WTC11 (cell line): ENCODE results near the gene ATP2B1. TPM values are rescaled to one million over a fixed set of nuclear protein-coding genes. Genes with fewer than 3 reads are reported as not detected.

Experiments used
- ATAC-seq: fragments of 200-7000 bp; cut with Tn5 transposase; 2 replicates; pipeline ENCODE4 v1.10.0; 2021; ENCODE audit warnings: mild to moderate bottlenecking, moderate library complexity
- CTCF ChIA-PET: fragments of 300-600 bp; sonication (Branson Sonifier 250); formaldehyde crosslinking; loops from one replicate; lab custom pipeline; 2021; ENCODE audit warnings: antibody characterized with exemption; lab: Charles Lee
- POLR2A ChIA-PET: fragments of 350-600 bp; sonication (Branson Sonifier 250); formaldehyde crosslinking; loops from one replicate; lab custom pipeline; 2021; ENCODE audit warnings: antibody characterized with exemption; lab: Charles Lee
- DNase-seq: peaks from one replicate; pipeline ENCODE4 v3.0.0; 2021; ENCODE audit warnings: low spot score
- H3K27ac Mint-ChIP-seq: 2 replicates; pipeline ENCODE4 v1.8.0; 2021; ENCODE audit warnings: mixed read lengths
- H3K27me3 Mint-ChIP-seq: 2 replicates; pipeline ENCODE4 v1.8.0; 2021; ENCODE audit warnings: low read depth, mild to moderate bottlenecking, moderate library complexity, mixed read lengths
- H3K36me3 Mint-ChIP-seq: 2 replicates; pipeline ENCODE4 v1.8.0; 2021; ENCODE audit warnings: mixed read lengths
- H3K4me1 Mint-ChIP-seq: 2 replicates; pipeline ENCODE4 v1.8.0; 2022; ENCODE audit warnings: mixed read lengths
- H3K4me3 Mint-ChIP-seq: 2 replicates; pipeline ENCODE4 v1.8.0; 2021; ENCODE audit warnings: mild to moderate bottlenecking, moderate library complexity, mixed read lengths
- H3K9me3 Mint-ChIP-seq: 2 replicates; pipeline ENCODE4 v1.8.0; 2021; ENCODE audit warnings: mixed read lengths
- CREB1 ChIP-seq: sonication (generic); formaldehyde crosslinking; IDR thresholded peaks from 2 replicates; pipeline ENCODE4 v1.8.0; 2023; ENCODE audit warnings: mild to moderate bottlenecking, missing genetic modification reagents
- EMX1 ChIP-seq: fragments of 250-450 bp; sonication (Bioruptor Pico); IDR thresholded peaks from 2 replicates; pipeline ENCODE4 v1.8.0; 2021; ENCODE audit warnings: mild to moderate bottlenecking
- FOXP1 ChIP-seq: sonication (generic); formaldehyde crosslinking; IDR thresholded peaks from 2 replicates; pipeline ENCODE4 v1.8.0; 2022; ENCODE audit warnings: missing genetic modification reagents, mild to moderate bottlenecking, moderate library complexity, borderline replicate concordance
- MXD4 ChIP-seq: fragments of 250-450 bp; sonication (Bioruptor Pico); IDR thresholded peaks from 2 replicates; pipeline ENCODE4 v1.8.0; 2021; ENCODE audit warnings: mild to moderate bottlenecking, moderate library complexity, borderline replicate concordance
- MYBL2 ChIP-seq: sonication (generic); formaldehyde crosslinking; IDR thresholded peaks from 2 replicates; pipeline ENCODE4 v1.8.1; 2023; ENCODE audit warnings: mild to moderate bottlenecking, moderate library complexity, missing genetic modification reagents
- NR2C2 ChIP-seq: sonication (generic); formaldehyde crosslinking; IDR thresholded peaks from 2 replicates; pipeline ENCODE4 v1.8.0; 2022; ENCODE audit warnings: mild to moderate bottlenecking, missing genetic modification reagents
- OVOL2 ChIP-seq: fragments of 250-450 bp; sonication (Bioruptor Pico); IDR thresholded peaks from 2 replicates; pipeline ENCODE4 v1.9.0; 2021; ENCODE audit warnings: mild to moderate bottlenecking, borderline replicate concordance
- RELA ChIP-seq: sonication (generic); formaldehyde crosslinking; IDR thresholded peaks from 2 replicates; pipeline ENCODE4 v1.8.1; 2022; ENCODE audit warnings: missing genetic modification reagents, mild to moderate bottlenecking, borderline replicate concordance
- RORB ChIP-seq: fragments of 250-450 bp; sonication (Bioruptor Pico); IDR thresholded peaks from 2 replicates; pipeline ENCODE4 v1.9.0; 2021; ENCODE audit warnings: mild to moderate bottlenecking
- SMAD3 ChIP-seq: sonication (generic); formaldehyde crosslinking; IDR thresholded peaks from 2 replicates; pipeline ENCODE4 v1.8.0; 2022; ENCODE audit warnings: missing genetic modification reagents, mild to moderate bottlenecking, borderline replicate concordance
- SMAD4 ChIP-seq: sonication (generic); formaldehyde crosslinking; IDR thresholded peaks from 2 replicates; pipeline ENCODE4 v1.8.0; 2022; ENCODE audit warnings: mild to moderate bottlenecking, missing genetic modification reagents
- SOX15 ChIP-seq: fragments of 250-450 bp; sonication (Bioruptor Pico); IDR thresholded peaks from 2 replicates; pipeline ENCODE4 v1.9.0; 2021; ENCODE audit warnings: mild to moderate bottlenecking
- TEAD4 ChIP-seq: sonication (generic); formaldehyde crosslinking; IDR thresholded peaks from 2 replicates; pipeline ENCODE4 v1.8.0; 2022; ENCODE audit warnings: mild to moderate bottlenecking, missing genetic modification reagents
- ZNF121 ChIP-seq: sonication (generic); formaldehyde crosslinking; IDR thresholded peaks from 2 replicates; pipeline ENCODE4 v1.8.0; 2023; ENCODE audit warnings: missing genetic modification reagents
- ZNF138 ChIP-seq: sonication (generic); formaldehyde crosslinking; conservative IDR thresholded peaks from 2 replicates; pipeline ENCODE4 v1.8.1; 2022; ENCODE audit warnings: mild to moderate bottlenecking, moderate library complexity, missing genetic modification reagents
- ZNF219 ChIP-seq: sonication (generic); formaldehyde crosslinking; IDR thresholded peaks from 2 replicates; pipeline ENCODE4 v1.8.0; 2023; ENCODE audit warnings: missing genetic modification reagents, mild to moderate bottlenecking, borderline replicate concordance
- ZNF232 ChIP-seq: sonication (generic); formaldehyde crosslinking; IDR thresholded peaks from 2 replicates; pipeline ENCODE4 v1.8.0; 2022; ENCODE audit warnings: mild to moderate bottlenecking, missing genetic modification reagents
- ZNF396 ChIP-seq: fragments of 250-450 bp; sonication (Bioruptor Pico); IDR thresholded peaks from 2 replicates; pipeline ENCODE4 v1.8.0; 2021; ENCODE audit warnings: mild to moderate bottlenecking, moderate library complexity, borderline replicate concordance
- total RNA-seq: library from RNA; stranded (reverse); gene quantifications from 3 replicates; pipeline ENCODE4 v1.2.3, GENCODE V29; 2021
- TF ChIP-seq, protein P1 (sequence below): sonication (generic); formaldehyde crosslinking; IDR thresholded peaks from 2 replicates; pipeline ENCODE4 v1.8.0; 2022; ENCODE audit warnings: mild to moderate bottlenecking, missing genetic modification reagents
- TF ChIP-seq, protein P2 (sequence below): fragments of 250-450 bp; sonication (Bioruptor Pico); IDR thresholded peaks from 2 replicates; pipeline ENCODE4 v2.1.2; 2022; ENCODE audit warnings: mild to moderate bottlenecking, moderate library complexity
- TF ChIP-seq, protein P3 (sequence below): sonication (generic); formaldehyde crosslinking; conservative IDR thresholded peaks from 2 replicates; pipeline ENCODE4 v1.8.1; 2023; ENCODE audit warnings: mild to moderate bottlenecking, low read depth, missing genetic modification reagents, moderate library complexity
- TF ChIP-seq, protein P4 (sequence below): fragments of 250-450 bp; sonication (Bioruptor Pico); IDR thresholded peaks from 2 replicates; pipeline ENCODE4 v1.9.0; 2021; ENCODE audit warnings: moderate library complexity, mild to moderate bottlenecking, inconsistent platforms, borderline replicate concordance
- TF ChIP-seq, protein P5 (sequence below): sonication (generic); formaldehyde crosslinking; IDR thresholded peaks from 2 replicates; pipeline ENCODE4 v1.8.0; 2022; ENCODE audit warnings: mild to moderate bottlenecking, missing genetic modification reagents
- TF ChIP-seq, protein P6 (sequence below): sonication (generic); formaldehyde crosslinking; IDR thresholded peaks from 2 replicates; pipeline ENCODE4 v1.8.1; 2023; ENCODE audit warnings: mild to moderate bottlenecking, missing genetic modification reagents, moderate library complexity

The ATP2B1 gene
- total RNA-seq, 1 experiment from 2014 or later, result 31.7 TPM

DNA sequence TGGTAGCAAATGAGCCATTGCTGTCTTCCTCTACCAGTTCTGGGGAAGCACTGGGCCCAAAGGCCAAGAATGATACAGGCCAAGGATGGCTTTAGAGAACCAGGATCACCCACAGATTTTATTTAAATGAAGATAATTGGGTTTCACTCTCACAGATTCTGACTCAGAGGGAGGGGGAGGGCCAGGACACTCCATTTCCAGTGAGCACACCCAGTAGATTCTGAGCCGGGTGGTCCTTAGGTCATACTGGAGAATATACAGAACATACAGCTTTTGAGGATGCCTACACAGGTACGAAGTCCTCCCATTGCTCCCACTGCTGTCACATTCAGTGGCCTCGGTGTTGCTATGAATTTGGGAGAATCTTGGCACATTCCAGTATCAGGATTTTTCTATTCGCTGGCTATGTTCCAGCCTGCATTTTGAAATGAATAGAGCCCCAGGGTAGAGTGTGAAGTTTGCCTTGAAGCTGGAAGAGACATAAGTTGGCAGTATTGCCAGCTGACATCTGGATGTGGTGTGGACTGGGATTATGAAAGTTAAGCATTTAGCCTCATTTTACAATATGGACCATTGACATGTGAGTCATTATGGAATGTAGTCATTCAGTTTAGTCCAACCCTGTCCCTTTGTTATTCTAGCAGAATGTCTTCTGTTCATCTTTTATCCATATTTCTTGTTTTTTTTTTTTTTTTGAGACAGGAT is 137.0 kb downstream of the ATP2B1 start:
- Mint-ChIP-seq H3K4me3 (no peak overlapping the region), H3K36me3 (no peaks in the 10 kb centered on the region), H3K4me1 (peaks cover 9% of the 10 kb centered on the region), H3K9me3 (no peaks in the 10 kb centered on the region), H3K27ac (no peak overlapping the region), H3K27me3 (no peaks in the 10 kb centered on the region)
- DNase-seq, result no peak
- CTCF ChIA-PET, result no interaction called here
- ATAC-seq, result no peak
- POLR2A ChIA-PET, result no interaction called here
- TF ChIP-seq RORB (CRISPR knock-in tag) (no peak), EMX1 (CRISPR knock-in tag) (no peak), ZNF232 (CRISPR knock-in tag) (no peak), NR2C2 (CRISPR knock-in tag) (no peak), ZNF396 (CRISPR knock-in tag) (no peak), RELA (CRISPR knock-in tag) (no peak), TEAD4 (CRISPR knock-in tag) (no peak), MXD4 (CRISPR knock-in tag) (no peak), MYBL2 (no peak), ZNF138 (CRISPR knock-in tag) (no peak), SOX15 (CRISPR knock-in tag) (no peak), SMAD3 (CRISPR knock-in tag) (no peak), ZNF219 (CRISPR knock-in tag) (no peak), CREB1 (CRISPR knock-in tag) (no peak)
- TF ChIP-seq, protein P1, sequence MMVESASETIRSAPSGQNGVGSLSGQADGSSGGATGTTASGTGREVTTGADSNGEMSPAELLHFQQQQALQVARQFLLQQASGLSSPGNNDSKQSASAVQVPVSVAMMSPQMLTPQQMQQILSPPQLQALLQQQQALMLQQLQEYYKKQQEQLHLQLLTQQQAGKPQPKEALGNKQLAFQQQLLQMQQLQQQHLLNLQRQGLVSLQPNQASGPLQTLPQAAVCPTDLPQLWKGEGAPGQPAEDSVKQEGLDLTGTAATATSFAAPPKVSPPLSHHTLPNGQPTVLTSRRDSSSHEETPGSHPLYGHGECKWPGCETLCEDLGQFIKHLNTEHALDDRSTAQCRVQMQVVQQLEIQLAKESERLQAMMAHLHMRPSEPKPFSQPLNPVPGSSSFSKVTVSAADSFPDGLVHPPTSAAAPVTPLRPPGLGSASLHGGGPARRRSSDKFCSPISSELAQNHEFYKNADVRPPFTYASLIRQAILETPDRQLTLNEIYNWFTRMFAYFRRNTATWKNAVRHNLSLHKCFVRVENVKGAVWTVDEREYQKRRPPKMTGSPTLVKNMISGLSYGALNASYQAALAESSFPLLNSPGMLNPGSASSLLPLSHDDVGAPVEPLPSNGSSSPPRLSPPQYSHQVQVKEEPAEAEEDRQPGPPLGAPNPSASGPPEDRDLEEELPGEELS, result no peak
- TF ChIP-seq, protein P2, sequence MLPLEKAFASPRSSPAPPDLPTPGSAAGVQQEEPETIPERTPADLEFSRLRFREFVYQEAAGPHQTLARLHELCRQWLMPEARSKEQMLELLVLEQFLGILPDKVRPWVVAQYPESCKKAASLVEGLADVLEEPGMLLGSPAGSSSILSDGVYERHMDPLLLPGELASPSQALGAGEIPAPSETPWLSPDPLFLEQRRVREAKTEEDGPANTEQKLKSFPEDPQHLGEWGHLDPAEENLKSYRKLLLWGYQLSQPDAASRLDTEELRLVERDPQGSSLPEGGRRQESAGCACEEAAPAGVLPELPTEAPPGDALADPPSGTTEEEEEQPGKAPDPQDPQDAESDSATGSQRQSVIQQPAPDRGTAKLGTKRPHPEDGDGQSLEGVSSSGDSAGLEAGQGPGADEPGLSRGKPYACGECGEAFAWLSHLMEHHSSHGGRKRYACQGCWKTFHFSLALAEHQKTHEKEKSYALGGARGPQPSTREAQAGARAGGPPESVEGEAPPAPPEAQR, result no peak
- TF ChIP-seq, protein P3, sequence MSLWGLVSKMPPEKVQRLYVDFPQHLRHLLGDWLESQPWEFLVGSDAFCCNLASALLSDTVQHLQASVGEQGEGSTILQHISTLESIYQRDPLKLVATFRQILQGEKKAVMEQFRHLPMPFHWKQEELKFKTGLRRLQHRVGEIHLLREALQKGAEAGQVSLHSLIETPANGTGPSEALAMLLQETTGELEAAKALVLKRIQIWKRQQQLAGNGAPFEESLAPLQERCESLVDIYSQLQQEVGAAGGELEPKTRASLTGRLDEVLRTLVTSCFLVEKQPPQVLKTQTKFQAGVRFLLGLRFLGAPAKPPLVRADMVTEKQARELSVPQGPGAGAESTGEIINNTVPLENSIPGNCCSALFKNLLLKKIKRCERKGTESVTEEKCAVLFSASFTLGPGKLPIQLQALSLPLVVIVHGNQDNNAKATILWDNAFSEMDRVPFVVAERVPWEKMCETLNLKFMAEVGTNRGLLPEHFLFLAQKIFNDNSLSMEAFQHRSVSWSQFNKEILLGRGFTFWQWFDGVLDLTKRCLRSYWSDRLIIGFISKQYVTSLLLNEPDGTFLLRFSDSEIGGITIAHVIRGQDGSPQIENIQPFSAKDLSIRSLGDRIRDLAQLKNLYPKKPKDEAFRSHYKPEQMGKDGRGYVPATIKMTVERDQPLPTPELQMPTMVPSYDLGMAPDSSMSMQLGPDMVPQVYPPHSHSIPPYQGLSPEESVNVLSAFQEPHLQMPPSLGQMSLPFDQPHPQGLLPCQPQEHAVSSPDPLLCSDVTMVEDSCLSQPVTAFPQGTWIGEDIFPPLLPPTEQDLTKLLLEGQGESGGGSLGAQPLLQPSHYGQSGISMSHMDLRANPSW (CRISPR knock-in tag), result no peak
- TF ChIP-seq, all 79 proteins: peak for 0

DNA sequence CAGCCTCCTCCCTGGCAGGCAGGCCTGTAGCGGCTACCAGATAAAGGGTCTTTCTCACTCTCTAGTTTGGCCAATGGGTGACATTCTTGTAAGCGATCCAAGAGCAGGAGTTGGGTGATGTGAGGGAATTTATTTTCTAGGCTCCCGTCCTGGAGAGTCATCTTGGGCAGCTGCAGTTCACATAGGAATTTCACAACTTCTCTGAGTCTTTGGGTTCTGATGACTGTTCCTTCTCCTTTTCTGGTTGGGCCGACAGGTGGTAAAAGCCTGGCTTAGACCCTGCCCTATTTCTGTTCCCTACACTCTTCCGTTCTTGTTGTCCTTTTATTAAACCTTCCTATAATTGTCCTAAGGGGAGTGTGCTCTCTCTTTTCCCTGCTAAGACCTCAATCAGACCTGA is 140.2 kb downstream of the ATP2B1 start:
- Mint-ChIP-seq H3K4me1 (no peaks in the 10 kb centered on the region), H3K36me3 (no peaks in the 10 kb centered on the region), H3K9me3 (no peaks in the 10 kb centered on the region), H3K4me3 (no peak overlapping the region), H3K27me3 (no peaks in the 10 kb centered on the region), H3K27ac (no peak overlapping the region)
- ChIA-PET POLR2A (no interaction called here), CTCF (no interaction called here)
- no peak for DNase-seq
- no peak for ATAC-seq
- TF ChIP-seq ZNF121 (CRISPR knock-in tag), result no peak
- TF ChIP-seq ZNF232 (CRISPR knock-in tag), result no peak
- TF ChIP-seq, protein P4, sequence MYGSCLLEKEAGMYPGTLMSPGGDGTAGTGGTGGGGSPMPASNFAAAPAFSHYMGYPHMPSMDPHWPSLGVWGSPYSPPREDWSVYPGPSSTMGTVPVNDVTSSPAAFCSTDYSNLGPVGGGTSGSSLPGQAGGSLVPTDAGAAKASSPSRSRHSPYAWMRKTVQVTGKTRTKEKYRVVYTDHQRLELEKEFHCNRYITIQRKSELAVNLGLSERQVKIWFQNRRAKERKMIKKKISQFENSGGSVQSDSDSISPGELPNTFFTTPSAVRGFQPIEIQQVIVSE, result no peak
- TF ChIP-seq ZNF219 (CRISPR knock-in tag), result no peak
- no peak for TF ChIP-seq FOXP1
- TF ChIP-seq, protein P5, sequence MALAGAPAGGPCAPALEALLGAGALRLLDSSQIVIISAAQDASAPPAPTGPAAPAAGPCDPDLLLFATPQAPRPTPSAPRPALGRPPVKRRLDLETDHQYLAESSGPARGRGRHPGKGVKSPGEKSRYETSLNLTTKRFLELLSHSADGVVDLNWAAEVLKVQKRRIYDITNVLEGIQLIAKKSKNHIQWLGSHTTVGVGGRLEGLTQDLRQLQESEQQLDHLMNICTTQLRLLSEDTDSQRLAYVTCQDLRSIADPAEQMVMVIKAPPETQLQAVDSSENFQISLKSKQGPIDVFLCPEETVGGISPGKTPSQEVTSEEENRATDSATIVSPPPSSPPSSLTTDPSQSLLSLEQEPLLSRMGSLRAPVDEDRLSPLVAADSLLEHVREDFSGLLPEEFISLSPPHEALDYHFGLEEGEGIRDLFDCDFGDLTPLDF (CRISPR knock-in tag), result no peak
- no peak for TF ChIP-seq OVOL2
- TF ChIP-seq, protein P3 (CRISPR knock-in tag), result no peak
- TF ChIP-seq, protein P6, sequence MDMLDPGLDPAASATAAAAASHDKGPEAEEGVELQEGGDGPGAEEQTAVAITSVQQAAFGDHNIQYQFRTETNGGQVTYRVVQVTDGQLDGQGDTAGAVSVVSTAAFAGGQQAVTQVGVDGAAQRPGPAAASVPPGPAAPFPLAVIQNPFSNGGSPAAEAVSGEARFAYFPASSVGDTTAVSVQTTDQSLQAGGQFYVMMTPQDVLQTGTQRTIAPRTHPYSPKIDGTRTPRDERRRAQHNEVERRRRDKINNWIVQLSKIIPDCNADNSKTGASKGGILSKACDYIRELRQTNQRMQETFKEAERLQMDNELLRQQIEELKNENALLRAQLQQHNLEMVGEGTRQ (CRISPR knock-in tag), result no peak
- no peak for TF ChIP-seq SMAD4 (CRISPR knock-in tag)
